HL-60 (cell line): ENCODE measurements around the gene HOXB8.

Experiments used
- DNase-seq, 2 experiments: peaks; one replicate each; pipeline ENCODE4 v3.0.0-alpha.2; 2010 to 2020; ENCODE audit warnings: low read depth in 1 of 2, low spot score in 1 of 2
- H3K27ac ChIP-seq: fragments of 250-450 bp; sonication (Bioruptor Pico); replicated peaks from 2 replicates; pipeline ENCODE4 v1.5.1; 2020; ENCODE audit warnings: mild to moderate bottlenecking, moderate library complexity
- H3K27me3 ChIP-seq: fragments of 250-450 bp; sonication (Bioruptor Pico); 2 replicates; pipeline ENCODE4 v1.5.1; 2021; ENCODE audit warnings: mild to moderate bottlenecking, moderate library complexity; ENCODE audit not compliant: insufficient read depth, poor library complexity, severe bottlenecking
- H3K4me3 ChIP-seq: replicated peaks from 2 replicates; pipeline ENCODE4 v1.5.1; 2011; ENCODE audit warnings: mild to moderate bottlenecking, control low read depth, low read length; ENCODE audit not compliant: insufficient read depth
- GABPA ChIP-seq: IDR thresholded peaks from 2 replicates; pipeline ENCODE4 v1.6.1; 2012; ENCODE audit warnings: low read depth
- POLR2AphosphoS5 ChIP-seq: IDR thresholded peaks from 2 replicates; pipeline ENCODE4 v1.6.1; 2012; ENCODE audit warnings: low read depth
- SPI1 ChIP-seq: IDR thresholded peaks from 2 replicates; pipeline ENCODE4 v1.6.1; 2012; ENCODE audit warnings: low read depth, mild to moderate bottlenecking, borderline replicate concordance
- TF ChIP-seq, protein P1 (sequence below): IDR thresholded peaks from one replicate; pipeline ENCODE4 v1.5.1; 2011; ENCODE audit warnings: low read length, control low read depth, inconsistent platforms; ENCODE audit not compliant: insufficient read depth
- TF ChIP-seq, protein P2 (sequence below): IDR thresholded peaks from 2 replicates; pipeline ENCODE4 v1.6.1; 2012; ENCODE audit warnings: low read depth; ENCODE audit not compliant: insufficient replicate concordance

HOXB8 gene

DNA sequence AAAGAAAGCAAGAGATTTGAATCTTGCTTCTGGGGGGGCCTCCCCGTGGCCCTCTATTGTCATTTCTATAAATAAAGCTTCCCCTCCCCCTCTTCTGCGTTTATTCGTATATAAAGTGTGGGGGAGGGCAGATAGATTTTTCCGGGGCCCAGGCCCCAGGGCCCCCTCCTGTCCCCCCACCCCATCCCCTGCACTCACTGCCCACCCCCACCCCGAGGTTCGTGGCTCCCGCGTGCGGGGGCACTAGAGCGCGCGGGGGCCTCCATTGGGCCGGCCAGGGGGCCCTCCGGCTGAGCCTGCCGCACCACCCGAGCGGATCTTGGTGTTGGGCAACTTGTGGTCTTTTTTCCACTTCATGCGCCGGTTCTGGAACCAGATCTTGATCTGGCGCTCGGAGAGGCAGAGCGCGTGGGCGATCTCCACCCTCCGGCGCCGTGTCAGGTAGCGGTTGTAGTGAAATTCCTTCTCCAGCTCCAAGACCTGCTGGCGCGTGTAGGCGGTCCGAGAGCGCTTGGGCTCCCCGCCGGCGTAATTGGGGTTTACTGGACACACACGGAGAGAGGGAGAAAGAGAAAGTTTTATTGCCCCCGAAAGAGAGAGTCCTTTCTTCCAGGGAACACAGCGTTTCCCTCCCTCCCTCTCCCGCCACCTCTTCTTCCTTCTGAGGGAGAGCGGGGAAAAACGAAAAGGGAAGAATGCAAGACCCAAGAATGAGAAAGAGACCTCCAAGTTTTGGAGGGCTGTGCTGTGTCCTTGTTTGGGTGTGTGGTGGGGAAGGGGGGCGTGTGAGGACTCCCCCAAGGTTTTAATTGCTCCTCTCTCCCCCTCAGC, 38.4 kb downstream of the HOXB8 start:
- DNase-seq: no peak
- Histone ChIP-seq H3K27ac (no peak overlapping the region), H3K4me3 (no peak overlapping the region), H3K27me3 (peaks cover 87% of the 10 kb centered on the region)
- TF ChIP-seq GABPA (no peak), SPI1 (no peak), POLR2AphosphoS5 (no peak)
- TF ChIP-seq, protein P1, sequence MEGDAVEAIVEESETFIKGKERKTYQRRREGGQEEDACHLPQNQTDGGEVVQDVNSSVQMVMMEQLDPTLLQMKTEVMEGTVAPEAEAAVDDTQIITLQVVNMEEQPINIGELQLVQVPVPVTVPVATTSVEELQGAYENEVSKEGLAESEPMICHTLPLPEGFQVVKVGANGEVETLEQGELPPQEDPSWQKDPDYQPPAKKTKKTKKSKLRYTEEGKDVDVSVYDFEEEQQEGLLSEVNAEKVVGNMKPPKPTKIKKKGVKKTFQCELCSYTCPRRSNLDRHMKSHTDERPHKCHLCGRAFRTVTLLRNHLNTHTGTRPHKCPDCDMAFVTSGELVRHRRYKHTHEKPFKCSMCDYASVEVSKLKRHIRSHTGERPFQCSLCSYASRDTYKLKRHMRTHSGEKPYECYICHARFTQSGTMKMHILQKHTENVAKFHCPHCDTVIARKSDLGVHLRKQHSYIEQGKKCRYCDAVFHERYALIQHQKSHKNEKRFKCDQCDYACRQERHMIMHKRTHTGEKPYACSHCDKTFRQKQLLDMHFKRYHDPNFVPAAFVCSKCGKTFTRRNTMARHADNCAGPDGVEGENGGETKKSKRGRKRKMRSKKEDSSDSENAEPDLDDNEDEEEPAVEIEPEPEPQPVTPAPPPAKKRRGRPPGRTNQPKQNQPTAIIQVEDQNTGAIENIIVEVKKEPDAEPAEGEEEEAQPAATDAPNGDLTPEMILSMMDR: no peak
- TF ChIP-seq, protein P2, sequence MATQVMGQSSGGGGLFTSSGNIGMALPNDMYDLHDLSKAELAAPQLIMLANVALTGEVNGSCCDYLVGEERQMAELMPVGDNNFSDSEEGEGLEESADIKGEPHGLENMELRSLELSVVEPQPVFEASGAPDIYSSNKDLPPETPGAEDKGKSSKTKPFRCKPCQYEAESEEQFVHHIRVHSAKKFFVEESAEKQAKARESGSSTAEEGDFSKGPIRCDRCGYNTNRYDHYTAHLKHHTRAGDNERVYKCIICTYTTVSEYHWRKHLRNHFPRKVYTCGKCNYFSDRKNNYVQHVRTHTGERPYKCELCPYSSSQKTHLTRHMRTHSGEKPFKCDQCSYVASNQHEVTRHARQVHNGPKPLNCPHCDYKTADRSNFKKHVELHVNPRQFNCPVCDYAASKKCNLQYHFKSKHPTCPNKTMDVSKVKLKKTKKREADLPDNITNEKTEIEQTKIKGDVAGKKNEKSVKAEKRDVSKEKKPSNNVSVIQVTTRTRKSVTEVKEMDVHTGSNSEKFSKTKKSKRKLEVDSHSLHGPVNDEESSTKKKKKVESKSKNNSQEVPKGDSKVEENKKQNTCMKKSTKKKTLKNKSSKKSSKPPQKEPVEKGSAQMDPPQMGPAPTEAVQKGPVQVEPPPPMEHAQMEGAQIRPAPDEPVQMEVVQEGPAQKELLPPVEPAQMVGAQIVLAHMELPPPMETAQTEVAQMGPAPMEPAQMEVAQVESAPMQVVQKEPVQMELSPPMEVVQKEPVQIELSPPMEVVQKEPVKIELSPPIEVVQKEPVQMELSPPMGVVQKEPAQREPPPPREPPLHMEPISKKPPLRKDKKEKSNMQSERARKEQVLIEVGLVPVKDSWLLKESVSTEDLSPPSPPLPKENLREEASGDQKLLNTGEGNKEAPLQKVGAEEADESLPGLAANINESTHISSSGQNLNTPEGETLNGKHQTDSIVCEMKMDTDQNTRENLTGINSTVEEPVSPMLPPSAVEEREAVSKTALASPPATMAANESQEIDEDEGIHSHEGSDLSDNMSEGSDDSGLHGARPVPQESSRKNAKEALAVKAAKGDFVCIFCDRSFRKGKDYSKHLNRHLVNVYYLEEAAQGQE: no peak

DNA sequence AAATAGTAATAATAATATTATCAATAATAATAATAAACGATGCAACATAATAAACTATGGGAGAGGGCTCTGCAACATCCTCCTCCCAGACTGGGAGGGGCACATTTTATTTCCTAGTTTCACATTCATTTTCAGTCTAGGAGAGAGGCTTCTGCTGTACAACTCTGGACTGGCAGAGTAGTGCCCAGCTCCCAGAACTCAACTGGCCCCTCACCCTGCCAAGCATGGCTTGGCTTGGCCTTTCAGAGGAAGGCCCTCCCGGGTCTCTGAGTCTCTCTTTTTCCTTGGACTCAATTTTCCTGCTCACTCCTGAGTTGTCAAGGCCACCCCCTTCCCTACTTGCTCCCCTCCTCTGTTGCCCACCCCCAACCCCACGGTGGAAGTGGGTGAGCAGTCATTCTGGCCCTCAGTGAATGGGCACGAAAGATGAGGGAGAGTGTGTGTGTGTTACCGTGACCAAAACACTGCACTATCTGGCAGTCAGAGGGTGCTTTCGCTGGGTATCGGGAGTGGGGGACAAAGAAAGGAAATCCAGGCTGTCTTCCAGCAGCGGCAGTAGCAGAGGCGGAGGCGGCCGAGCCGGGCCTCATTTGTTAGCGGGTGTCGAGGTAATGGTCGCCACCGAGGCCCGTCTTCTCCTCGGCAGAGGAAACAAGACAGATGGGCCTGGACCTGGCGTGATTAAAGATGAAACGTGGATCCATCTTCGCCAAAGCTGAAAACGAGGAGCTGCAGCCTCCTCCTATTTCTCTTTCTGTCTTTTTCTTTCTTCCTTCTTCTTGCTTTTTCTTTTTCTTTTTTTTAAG, 39.2 kb downstream of the HOXB8 start:
- H3K27ac ChIP-seq: no peak overlapping the region
- H3K4me3 ChIP-seq: no peak overlapping the region
- TF ChIP-seq POLR2AphosphoS5 (no peak), SPI1 (no peak), GABPA (no peak)
- TF ChIP-seq, protein P1: no peak
- TF ChIP-seq, protein P2: no peak
- peaks cover 87% of the 10 kb centered on the region for H3K27me3 ChIP-seq
- no peak for DNase-seq

DNA sequence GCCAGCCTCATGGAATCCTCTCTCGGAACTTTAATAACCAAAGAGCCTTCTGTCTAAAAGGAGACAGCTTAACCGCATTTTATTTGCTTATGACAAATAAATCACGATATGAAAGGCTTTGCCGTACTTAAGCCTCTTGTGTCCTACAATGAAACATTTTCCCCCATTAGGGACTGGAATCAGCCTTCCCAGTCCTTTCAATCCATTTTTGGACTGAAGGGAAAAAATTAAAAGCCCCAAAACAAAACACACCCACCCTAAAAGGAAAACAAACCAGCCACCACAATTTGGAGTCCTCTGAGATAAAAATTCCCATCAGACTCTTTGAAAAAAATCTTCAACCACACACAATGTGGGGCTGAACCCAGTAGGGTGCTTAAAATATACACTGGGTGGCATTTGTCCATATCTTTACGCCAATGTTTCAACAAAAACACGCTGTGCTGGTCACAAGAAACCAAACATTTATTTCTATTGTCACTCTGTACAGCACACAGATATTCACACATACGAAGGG, 40.0 kb downstream of the HOXB8 start:
- peaks cover 87% of the 10 kb centered on the region for H3K27me3 ChIP-seq
- H3K27ac ChIP-seq: no peak overlapping the region
- H3K4me3 ChIP-seq: no peak overlapping the region
- TF ChIP-seq SPI1 (no peak), GABPA (no peak), POLR2AphosphoS5 (no peak)
- TF ChIP-seq, protein P2: no peak
- TF ChIP-seq, protein P1: no peak
- no peak for DNase-seq
